ENCODE measurements around the gene NOP9.

DNA sequence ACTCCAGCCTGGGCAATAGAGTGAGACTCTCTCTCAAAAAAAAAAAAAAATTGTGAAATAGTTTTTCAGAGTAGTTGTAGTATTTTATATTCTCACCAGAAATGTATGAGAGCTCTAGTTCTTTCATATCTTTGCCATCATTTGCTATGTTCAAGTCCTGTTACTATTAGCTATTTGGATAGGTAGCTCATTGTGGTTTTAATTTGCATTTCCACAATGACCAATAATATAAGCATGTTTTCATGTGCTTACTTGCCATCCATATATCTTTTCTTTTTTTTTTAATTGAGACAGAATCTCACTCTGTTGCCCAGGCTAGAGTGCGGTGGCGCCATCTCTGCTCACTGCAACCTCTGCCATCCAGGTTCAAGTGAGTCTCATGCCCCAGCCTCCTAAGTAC is 48.5 kb downstream of the NOP9 start:
- TF ChIP-seq, protein P1, sequence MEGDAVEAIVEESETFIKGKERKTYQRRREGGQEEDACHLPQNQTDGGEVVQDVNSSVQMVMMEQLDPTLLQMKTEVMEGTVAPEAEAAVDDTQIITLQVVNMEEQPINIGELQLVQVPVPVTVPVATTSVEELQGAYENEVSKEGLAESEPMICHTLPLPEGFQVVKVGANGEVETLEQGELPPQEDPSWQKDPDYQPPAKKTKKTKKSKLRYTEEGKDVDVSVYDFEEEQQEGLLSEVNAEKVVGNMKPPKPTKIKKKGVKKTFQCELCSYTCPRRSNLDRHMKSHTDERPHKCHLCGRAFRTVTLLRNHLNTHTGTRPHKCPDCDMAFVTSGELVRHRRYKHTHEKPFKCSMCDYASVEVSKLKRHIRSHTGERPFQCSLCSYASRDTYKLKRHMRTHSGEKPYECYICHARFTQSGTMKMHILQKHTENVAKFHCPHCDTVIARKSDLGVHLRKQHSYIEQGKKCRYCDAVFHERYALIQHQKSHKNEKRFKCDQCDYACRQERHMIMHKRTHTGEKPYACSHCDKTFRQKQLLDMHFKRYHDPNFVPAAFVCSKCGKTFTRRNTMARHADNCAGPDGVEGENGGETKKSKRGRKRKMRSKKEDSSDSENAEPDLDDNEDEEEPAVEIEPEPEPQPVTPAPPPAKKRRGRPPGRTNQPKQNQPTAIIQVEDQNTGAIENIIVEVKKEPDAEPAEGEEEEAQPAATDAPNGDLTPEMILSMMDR (IDR thresholded peaks at IDR 0.05): no peak
- TF ChIP-seq POLR2A (IDR thresholded peaks at IDR 0.05) (no peak), POLR2AphosphoS5 (IDR thresholded peaks at IDR 0.05) (no peak)
